IMR-90 (cell line): Measurements from ENCODE around the gene NRF1.

Experiments used
- CEBPB ChIP-seq: IDR thresholded peaks from 2 replicates; pipeline ENCODE4 v1.6.1; 2012; ENCODE audit warnings: low read depth, low read length, improper control_type of control experiment
- CTCF ChIP-seq: conservative IDR thresholded peaks from 2 replicates; pipeline ENCODE4 v1.5.1; 2012; ENCODE audit warnings: mild to moderate bottlenecking, low read depth, low read length, improper control_type of control experiment
- MAFK ChIP-seq: IDR thresholded peaks from 2 replicates; pipeline ENCODE4 v1.6.1; 2012; ENCODE audit warnings: low read depth, low read length, improper control_type of control experiment
- MAZ ChIP-seq: IDR thresholded peaks from 2 replicates; pipeline ENCODE4 v1.6.1; 2012; ENCODE audit warnings: low read depth, mild to moderate bottlenecking, low read length, improper control_type of control experiment, moderate library complexity, borderline replicate concordance
- MXI1 ChIP-seq: IDR thresholded peaks from 2 replicates; pipeline ENCODE4 v1.6.1; 2012; ENCODE audit warnings: low read depth, mild to moderate bottlenecking, low read length, moderate library complexity, borderline replicate concordance
- NFE2L2 ChIP-seq: fragments of 150-350 bp; IDR thresholded peaks from 2 replicates; pipeline ENCODE4 v1.6.1; 2016; ENCODE audit warnings: low read depth, mild to moderate bottlenecking, low read length
- POLR2A ChIP-seq: IDR thresholded peaks from 2 replicates; pipeline ENCODE4 v1.6.1; 2012; ENCODE audit warnings: mild to moderate bottlenecking, low read depth, low read length
- RAD21 ChIP-seq: IDR thresholded peaks from 2 replicates; pipeline ENCODE4 v1.6.1; 2012; ENCODE audit warnings: low read length, improper control_type of control experiment
- SMC3 ChIP-seq: fragments of 150-350 bp; IDR thresholded peaks from 2 replicates; pipeline ENCODE4 v1.6.1; 2016; ENCODE audit warnings: low read depth, mild to moderate bottlenecking, antibody characterized with exemption, low read length, moderate library complexity
- USF2 ChIP-seq: fragments of 150-350 bp; IDR thresholded peaks from 2 replicates; pipeline ENCODE4 v1.6.1; 2017; ENCODE audit warnings: mild to moderate bottlenecking, antibody characterized with exemption, low read length, low read depth

- no peak for TF ChIP-seq CTCF
- no peak for TF ChIP-seq SMC3
- TF ChIP-seq MXI1 = no peak
- no peak for TF ChIP-seq CEBPB
- peak; percentile 80 for TF ChIP-seq MAFK
- TF ChIP-seq POLR2A = no peak
- TF ChIP-seq MAZ = no peak
- no peak for TF ChIP-seq NFE2L2
- no peak for TF ChIP-seq RAD21
- TF ChIP-seq USF2 = no peak
Observed at GRCh38 chr7:129599174-129599573, 12.3 kb upstream of the NRF1 start.
